Stimulated activated CD4-positive, alpha-beta T cell treated with anti-CD3 and anti-CD28 coated beads, Interleukin-12 subunit alpha, Interleukin-12 subunit beta, amount 100 ng/mL, for 24 hours (primary cell): ENCODE measurements around the gene CRYBG2.
A peak's percentile ranks its signal among the peaks of the same experiment; 100 is the strongest.

Source experiments
- DNase-seq, 2 experiments: peaks; one replicate each; pipeline ENCODE4 v3.0.0-alpha.2; 2020; ENCODE audit warnings: low read depth in 2 of 2

Gene CRYBG2

GRCh38 chr1:26372039-26372438, 18.1 kb upstream of the CRYBG2 start:
- DNase-seq, result no peak

DNA sequence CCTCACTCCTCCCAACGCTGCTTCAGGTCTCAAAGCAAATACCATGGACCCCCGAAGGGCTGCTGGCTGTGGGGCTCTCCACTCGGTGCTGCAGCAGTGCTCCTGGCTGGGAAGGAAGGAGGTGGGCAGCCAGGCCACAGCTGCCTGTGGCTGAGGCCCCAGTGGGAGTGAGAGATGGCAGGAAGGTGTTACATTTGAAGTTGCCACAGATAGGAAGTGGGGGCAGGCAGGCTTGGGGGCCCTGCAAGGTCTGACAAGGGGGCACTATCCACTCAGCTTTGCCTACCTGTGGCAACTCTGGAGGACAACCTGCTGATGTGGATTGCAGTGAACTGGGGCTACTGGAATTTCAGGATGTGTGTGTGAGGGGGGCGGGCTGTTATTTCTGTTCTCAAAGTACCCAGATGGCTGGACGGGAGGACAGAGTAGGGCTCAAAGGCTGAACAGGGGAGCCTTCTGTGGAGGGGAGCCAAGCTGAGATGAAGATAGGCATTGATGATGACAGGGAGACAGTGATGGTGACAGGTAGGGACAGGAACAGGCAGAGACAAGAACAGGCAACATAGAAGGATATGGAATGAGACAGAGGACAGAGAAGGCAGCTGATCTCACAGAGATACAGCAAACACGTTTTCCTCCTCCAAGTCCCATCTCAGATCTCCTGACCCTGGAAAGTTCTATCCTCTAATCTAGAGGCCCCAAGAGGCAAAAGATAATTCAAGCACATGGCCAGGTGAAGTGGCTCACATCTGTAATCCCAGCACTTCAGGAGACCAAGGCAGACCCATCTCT, 16.9 kb upstream of the CRYBG2 start:
- DNase-seq, result no peak

GRCh38 chr1:26368486-26368885, 14.6 kb upstream of the CRYBG2 start:
- no peak for DNase-seq

GRCh38 chr1:26368006-26368405, 14.1 kb upstream of the CRYBG2 start:
- no peak for DNase-seq

DNA sequence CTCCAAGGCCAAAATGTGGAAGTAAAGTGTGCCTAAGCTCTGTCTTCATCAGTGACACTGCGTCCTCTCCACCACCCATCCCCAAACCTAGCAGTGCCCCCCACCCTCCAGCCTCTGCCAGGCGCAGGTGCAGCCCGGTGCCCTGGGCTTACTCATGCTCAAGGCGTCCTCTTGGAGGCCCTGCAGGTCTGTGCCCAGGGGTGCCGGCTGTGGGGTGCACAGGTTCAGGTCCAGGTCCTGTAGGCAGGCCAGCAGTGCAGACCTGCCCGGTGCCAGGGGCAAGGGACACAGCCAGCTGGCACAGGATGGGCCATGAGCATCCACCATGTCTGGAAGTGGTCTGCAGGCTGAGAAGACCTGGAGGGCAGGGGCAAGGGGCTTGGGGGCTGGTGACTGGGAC, 13.5 kb upstream of the CRYBG2 start:
- no peak for DNase-seq

DNA sequence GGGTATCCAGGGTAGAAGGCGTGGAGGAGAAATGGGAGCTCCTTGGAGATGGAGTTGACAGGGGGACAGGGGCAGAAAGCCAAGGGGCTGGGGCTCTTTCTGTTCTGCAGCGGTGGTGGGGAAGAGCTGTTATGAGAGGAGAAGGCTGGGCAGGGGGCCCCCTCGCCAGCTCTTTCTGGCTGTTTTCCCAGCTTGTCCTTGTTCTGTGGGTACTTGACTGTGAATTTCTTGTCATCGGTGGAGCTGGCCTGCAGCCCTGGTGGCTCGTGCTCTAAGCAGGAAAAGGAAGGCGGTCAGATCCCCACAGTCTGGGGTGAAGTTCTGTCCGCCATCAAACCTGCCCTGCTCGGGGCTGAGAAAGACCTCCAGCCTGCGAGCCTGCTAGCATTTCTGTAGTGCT, 11.0 kb upstream of the CRYBG2 start:
- no peak for DNase-seq

GRCh38 chr1:26363549-26364448, 9.9 kb upstream of the CRYBG2 start:
- DNase-seq, result peak; percentile 68 to 80

GRCh38 chr1:26362331-26362730, 8.4 kb upstream of the CRYBG2 start:
- no peak for DNase-seq

- no peak for DNase-seq
These were observed 7.7 kb upstream of the CRYBG2 start for GRCh38 chr1:26361605-26362122.

GRCh38 chr1:26360807-26361604, 7.1 kb upstream of the CRYBG2 start:
- DNase-seq, result no peak

- DNase-seq, result peak in 1 of 2 experiments; percentile 51
These were observed 6.3 kb upstream of the CRYBG2 start for GRCh38 chr1:26359981-26360806.

DNA sequence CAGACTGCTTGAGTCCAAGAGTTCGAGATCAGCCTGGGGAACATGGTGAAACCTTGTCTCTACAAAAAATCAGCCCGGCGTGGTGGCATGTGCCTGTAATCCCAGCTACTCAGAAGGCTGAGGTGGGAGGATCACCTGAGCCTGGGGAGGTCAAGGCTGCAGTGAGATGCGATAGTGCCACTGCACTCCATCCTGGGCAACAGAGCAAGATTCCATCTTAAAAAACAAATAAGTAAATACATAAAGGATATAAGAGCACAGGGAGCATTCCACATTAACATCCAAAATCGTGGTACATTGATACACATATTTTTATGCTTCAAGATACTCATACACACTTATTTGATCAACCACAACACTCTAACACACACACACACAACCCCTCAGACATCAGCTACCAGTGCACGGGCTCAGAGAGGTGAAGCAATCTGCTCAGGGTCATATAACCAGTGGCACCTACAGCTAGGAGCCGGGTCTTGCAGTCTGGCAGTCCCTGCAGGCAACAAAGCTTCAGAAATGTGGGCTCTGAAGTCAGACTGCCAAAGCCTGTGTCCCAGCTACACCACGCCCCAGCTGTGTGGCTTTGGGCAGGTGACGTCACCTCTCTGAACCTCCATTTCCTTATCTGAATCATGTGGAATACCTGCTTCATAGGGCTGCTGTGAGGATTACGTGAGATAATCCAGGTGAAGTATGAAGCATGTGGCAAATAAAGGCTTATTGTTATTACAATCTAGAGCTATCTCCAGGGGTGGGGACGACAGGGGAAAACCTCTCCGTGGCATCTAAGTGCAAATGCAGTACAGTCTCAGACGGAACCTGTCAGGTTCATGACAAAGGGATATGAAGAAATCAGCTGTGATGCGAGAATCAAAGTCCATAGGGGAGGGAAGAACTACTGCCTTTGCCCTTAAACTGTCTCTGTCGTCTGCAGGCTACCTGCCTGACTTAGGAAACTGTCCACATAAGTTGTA, 4.8 kb upstream of the CRYBG2 start:
- DNase-seq, result peak; percentile 32 to 49

GRCh38 chr1:26357121-26357602, 3.2 kb upstream of the CRYBG2 start:
- DNase-seq, result no peak

DNA sequence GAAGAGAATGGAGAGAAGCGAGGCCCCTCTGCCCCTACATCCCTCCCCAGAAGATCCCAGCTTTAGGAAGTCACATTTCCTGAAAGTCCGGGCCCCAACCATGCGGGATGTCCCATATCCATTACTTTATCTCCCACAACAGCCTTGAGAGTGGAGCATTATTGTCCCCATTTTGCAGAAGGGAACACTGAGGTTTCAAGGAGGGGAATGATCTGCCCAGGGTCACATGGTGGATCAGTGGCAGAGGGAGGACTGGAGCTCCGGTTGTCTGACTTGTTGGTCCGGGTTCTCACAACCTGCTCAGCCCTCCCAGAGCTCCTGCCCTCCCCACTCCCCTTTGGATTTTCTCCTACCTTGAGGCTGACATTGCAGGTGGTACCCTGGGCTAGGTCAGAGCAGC, 2.2 kb upstream of the CRYBG2 start:
- no peak for DNase-seq

DNA sequence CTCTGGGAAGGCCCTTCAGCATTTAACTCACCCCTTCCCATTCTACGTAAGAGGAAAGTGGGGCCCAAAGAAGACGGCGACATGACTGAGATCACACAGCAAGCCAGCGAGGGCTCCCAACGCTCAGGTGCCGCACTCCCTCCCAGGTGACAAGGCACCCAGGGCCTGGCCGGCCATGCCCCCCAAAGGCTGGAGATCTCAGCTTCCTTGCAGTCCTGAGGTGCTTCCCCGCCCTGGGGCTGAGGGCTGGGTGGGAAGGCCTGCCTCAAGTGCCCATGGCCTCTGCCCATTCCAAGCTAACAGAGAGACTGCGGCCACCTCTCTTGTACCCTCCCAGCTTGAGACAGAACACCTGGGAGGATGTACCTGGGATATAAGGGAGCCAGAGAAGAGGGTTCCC, 1.0 kb upstream of the CRYBG2 start:
- no peak for DNase-seq

DNA sequence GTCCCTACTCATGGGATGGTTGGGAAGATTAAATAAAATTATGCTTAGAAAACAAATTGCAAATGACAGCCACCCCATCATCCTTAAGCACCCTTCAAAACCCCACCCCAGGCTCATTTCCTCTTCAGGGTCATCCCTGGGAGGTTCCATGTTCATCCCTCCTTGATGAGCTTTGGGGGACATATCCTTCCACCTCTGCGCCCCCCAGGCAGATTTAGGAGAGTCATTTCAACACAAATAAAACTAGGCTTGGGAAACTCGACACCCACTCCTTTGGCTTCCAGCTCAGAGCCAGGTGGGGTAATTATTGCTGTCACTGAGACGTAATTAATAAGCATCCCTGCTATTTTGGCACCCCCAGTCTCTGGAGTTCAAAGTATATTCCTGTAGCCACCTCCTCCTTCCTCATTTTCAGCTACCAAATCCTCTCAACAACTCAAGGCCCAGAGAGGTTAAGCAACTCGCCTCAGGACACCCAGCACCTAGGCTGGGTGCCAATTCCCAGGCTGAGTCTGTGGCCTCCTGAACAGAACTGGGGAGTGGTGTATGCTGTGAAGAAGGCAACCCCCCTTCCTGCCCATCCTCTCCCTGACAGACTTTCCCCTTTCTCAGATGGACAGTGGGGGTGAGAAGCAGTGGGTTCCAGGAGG, 595 bp downstream of the CRYBG2 start:
- DNase-seq, result no peak

DNA sequence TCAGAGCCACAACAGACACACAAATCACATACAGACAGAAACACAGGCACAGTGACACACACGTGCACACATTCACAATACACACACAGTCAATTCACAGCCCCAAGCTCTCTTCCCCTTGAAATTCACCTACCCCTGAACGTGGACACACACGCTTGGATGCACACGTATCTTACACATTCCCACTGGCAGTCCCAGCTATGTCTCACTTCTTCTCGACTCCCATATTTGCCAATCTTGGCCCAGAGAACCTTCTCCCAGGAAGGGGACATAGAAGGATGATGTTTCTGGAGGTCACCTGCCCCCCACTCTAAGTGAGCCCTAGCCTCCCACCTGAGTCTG, 1.6 kb downstream of the CRYBG2 start:
- DNase-seq, result no peak

GRCh38 chr1:26351590-26352337, 2.2 kb downstream of the CRYBG2 start:
- DNase-seq, result no peak
